NOMO-1 treated with DMSO at 0.1 percent for 48 hours (cell line): ENCODE measurements around the gene DNLZ.

Experiments
- DNase-seq: peaks from one replicate; lab custom pipeline; 2025; ENCODE audit not compliant: unreplicated experiment; lab: John Stamatoyannopoulos, UW

The DNLZ gene

DNA sequence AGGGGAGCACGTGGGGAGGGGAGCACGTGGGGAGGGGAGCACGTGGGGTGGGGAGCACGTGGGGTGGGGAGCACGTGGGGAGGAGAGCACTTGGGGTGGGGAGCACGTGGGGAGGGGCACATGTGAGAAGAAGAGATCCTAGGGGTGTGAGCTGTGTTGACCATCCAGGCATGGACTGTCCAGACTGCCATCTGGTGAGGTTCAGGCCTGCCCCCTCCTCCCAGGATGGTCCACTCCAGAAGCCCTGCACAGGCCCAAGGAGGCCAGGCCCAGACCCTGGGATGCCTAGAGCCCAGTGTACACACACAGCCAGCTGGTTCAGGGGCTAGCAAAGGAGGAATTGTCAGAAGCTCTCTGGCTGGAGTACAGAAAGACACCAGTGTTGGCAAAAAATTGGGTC is 34.1 kb upstream of the DNLZ start:
- DNase-seq, result no peak

DNA sequence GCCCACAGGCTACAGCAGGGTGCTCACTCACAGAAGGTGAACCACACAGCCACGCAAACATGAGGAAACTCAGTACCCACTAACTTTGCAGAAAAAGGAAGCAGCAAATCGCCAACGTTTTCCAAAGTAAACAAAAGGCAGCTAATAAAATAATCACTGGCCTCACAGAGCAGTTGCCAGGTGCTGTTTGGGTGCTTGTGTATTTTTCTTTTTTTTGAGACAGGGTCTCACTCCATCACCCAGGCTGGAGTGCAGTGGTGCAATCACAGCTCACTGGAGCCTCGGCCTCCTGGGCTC is 32.6 kb upstream of the DNLZ start:
- no peak for DNase-seq

- no peak for DNase-seq
These were observed 32.0 kb upstream of the DNLZ start for GRCh38 chr9:136395345-136396218.

- DNase-seq, result no peak
These were observed 31.4 kb upstream of the DNLZ start for GRCh38 chr9:136395020-136395340.

DNA sequence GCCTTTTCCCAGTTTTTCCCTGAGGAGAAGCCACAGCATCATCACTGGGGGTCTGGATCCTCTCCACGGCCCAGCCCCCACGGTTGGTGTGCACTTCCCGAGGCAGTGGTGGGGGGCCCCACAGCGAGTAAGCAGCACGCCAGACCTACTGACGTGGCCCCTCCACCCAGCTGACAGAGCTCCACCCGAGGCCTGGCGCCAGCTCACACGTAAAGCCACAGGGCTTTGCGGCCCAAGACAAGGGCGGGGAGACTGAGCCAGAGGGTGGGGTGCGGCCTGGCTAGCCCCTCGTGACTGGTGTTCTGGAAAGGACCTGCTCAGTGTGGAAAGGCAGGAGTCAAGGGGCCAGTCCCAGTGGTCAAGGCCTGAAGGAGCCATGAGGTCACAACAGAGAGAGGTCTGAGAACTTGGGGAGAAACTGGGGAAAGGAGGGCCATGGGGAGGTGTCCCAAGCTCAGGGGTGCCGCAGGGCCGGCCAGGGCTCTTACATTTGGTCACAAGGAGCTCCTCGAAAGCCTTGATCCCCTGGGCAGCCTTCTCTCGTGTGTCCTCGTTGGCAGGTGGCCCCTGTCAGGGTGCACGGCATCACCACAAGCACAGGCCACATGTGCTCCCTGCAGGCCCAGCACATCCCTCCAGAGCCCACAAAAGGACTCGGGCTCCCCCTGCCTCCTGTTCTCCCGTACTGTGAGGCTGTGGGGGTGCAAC is 30.9 kb upstream of the DNLZ start:
- no peak for DNase-seq

- no peak for DNase-seq
These were observed 30.0 kb upstream of the DNLZ start for GRCh38 chr9:136393531-136393930.

- no peak for DNase-seq
These were observed 29.2 kb upstream of the DNLZ start for GRCh38 chr9:136392538-136393449.

GRCh38 chr9:136391737-136392537 is 28.4 kb upstream of the DNLZ start:
- no peak for DNase-seq

GRCh38 chr9:136389396-136389795 is 25.9 kb upstream of the DNLZ start:
- no peak for DNase-seq

DNA sequence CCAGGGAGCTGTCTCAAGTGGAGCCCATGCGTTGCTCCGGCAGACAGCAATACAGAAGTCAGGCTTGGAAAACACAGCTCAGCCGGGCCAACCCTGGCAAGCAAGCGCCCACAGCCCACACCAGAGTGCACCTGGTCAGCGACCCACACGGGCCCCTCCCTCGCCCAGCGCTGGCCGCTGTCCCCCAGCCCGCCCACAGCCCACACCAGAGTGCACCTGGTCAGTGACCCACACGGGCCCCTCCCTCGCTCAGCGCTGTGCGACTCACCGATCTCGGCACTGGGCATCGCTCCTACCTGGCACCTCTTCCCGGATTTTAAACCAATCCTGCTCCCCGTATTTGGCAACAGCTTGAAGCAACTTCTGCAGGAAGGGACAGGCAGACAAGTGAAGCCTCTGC is 23.7 kb upstream of the DNLZ start:
- no peak for DNase-seq

GRCh38 chr9:136386018-136386417 is 22.5 kb upstream of the DNLZ start:
- peak; percentile 97 for DNase-seq

DNA sequence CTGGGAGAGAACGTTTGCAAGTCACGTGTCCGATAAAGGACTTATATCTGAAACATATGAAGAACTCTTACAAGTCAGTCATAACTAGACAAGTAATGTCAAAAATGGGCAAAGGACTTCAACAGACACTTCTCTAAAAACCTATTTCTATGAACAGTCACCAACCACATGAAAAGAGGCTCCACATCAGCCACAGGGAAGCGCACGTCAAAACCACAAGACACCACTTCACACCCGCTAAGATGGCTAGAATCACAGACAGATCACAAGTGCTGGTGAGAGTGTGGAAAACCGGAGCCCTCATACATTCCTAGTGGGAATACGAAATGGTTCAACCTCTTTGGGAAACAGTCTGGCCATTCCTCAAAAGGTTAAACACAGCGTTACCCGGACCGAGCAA is 21.5 kb upstream of the DNLZ start:
- peak; percentile 84 for DNase-seq

- no peak for DNase-seq
These were observed 19.9 kb upstream of the DNLZ start for GRCh38 chr9:136383436-136383835.

- no peak for DNase-seq
These were observed 18.5 kb upstream of the DNLZ start for GRCh38 chr9:136381966-136382513.

DNA sequence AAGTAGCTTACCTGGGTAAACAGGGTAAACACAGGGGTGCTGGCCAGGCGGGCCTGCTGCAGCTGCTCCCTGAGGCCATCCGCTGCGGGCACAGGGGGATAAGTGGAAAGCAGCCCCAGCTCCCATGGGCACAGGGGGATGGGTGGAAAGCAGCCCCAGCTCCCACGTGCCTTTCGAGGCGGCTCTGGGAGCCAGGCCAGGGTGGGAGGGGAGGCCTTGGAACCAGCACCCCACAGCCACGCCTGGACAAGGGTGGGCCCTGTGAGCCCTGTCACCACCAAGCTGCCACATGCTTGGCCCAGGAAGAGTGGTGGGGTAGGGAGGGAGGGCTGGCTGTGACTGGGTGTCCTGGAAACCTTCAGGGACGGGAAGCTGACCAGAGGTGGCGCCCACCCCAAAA is 17.8 kb upstream of the DNLZ start:
- DNase-seq, result no peak

GRCh38 chr9:136380381-136380780 is 16.8 kb upstream of the DNLZ start:
- no peak for DNase-seq

DNA sequence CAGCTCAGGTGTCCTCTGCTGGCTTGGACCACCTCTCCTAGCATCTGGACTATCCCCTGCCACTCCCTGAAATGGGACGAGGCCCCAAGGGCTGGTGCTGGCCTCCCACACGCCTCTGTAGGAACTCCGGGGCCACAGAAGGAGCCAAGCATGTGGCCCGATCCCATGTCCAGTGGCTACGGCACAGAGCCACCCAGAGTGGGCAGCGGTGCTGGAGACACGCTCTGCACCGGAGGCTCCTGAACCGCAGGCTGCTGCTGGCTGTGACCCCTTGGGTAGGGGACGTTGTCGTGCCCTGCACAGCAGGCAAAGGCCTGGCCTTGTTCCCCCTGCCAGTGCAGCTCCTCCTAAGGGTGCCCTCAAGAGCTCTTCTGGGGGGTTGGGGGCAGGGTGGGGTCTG is 16.3 kb upstream of the DNLZ start:
- no peak for DNase-seq

- no peak for DNase-seq
These were observed 15.9 kb upstream of the DNLZ start for GRCh38 chr9:136379401-136379800.

GRCh38 chr9:136379003-136379287 is 15.4 kb upstream of the DNLZ start:
- DNase-seq, result no peak

DNA sequence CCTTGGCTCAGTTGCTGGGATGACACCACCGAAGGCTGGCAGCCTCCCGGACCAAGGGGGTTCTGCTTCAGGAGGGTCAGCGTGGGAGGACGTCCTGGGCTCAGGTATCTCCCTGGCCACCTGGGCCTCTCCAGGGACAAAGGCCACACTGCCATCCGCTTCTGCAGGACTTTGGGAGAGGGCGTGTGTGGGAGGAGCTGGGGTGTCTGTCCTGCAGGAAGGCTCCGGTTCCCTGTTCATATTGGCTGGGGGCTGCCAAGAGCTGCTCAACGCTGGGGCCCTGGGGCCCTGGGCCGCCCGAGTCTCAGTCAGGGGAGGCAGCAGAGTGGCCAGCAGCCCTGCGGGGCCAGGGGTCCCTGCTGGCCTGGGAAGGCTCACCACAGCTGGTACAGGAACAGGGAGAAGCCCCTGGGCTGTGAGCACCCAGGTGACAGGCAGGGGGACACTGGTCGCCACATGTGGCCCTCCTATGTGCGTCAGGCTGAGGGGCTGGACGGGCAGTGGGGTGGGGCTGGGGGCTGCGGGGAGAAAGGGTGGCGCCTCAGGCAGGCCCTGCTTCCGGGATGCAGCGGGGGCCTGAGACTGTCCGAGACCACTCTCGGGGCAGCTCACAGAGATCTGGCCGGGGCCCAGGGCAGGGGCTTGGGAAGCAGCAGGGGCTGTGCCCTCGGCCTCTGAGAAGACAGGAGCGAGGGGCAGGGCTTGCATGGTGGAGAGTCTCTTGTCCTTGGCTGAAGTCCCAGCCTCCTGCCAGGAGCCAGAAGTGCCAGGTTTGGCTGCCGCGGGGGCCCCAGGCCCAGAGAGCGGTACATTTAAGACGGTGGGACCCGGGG is 14.8 kb upstream of the DNLZ start:
- no peak for DNase-seq
